Endothelial cell of umbilical vein (primary cell): ENCODE measurements around the gene TMX1. TPM values are rescaled to one million over a fixed set of nuclear protein-coding genes. Genes with fewer than 3 reads are reported as not detected.

ENCODE experiments used
- BruUV-seq: library from RNA; stranded (reverse); fragments of 400-500 nt; replicated peaks from 2 replicates; lab custom pipeline; 2021; lab: Mats Ljungman, UMichigan
- CTCF ChIA-PET: fragments of 300-600, 350-600 bp; sonication (Branson Sonifier 250); formaldehyde crosslinking; loops from one replicate; lab custom pipeline; 2021; ENCODE audit warnings: antibody characterized with exemption, inconsistent platforms; lab: Charles Lee
- POLR2A ChIA-PET: fragments of 300-600, 350-600 bp; sonication (Branson Sonifier 250); formaldehyde crosslinking; loops from one replicate; lab custom pipeline; 2021; ENCODE audit warnings: antibody characterized with exemption, inconsistent platforms; lab: Charles Lee
- DNase-seq: peaks from one replicate; pipeline ENCODE4 v3.0.0-alpha.2; 2011; ENCODE audit warnings: low read depth, low spot score
- FAIRE-seq: peaks from 2 replicates; lab custom pipeline; 2011; peaks lifted over from hg19 to GRCh38; lab: Jason Lieb, UNC
- H2AFZ ChIP-seq: 2 replicates; pipeline ENCODE4 v1.6.0; 2012; ENCODE audit warnings: low read depth, low read length, control low read depth, inconsistent platforms
- H3K27ac ChIP-seq: 2 replicates; pipeline ENCODE4 v1.5.1; 2011; ENCODE audit warnings: low read depth, mild to moderate bottlenecking, control low read depth, low read length, moderate library complexity; ENCODE audit not compliant: insufficient read depth
- H3K27me3 ChIP-seq, 2 experiments: 2 replicates each; pipeline versions ENCODE4 v1.6.0 to v1.6.1; 2011; ENCODE audit warnings: low read length in 2 of 2, mixed read lengths in 1 of 2; ENCODE audit not compliant: control insufficient read depth in 2 of 2, insufficient read depth in 2 of 2
- H3K36me3 ChIP-seq, 2 experiments: 2 replicates in 1 of 2; 3 replicates in 1 of 2; pipeline ENCODE4 v1.5.1; 2011; ENCODE audit warnings: low read length in 2 of 2, mild to moderate bottlenecking in 1 of 2, moderate library complexity in 1 of 2; ENCODE audit not compliant: control insufficient read depth in 2 of 2, insufficient read depth in 2 of 2; ENCODE audit errors: extremely low read depth in 1 of 2
- H3K4me1 ChIP-seq: 3 replicates; pipeline ENCODE4 v1.5.1; 2011; ENCODE audit warnings: mild to moderate bottlenecking, low read length; ENCODE audit not compliant: control insufficient read depth, insufficient read depth; ENCODE audit errors: extremely low read depth
- H3K4me2 ChIP-seq: 2 replicates; pipeline ENCODE4 v1.6.1; 2011; ENCODE audit warnings: low read length, control low read depth, mixed read lengths; ENCODE audit not compliant: insufficient read depth
- H3K4me3 ChIP-seq, 3 experiments: fragments of 200-600 bp in 1 of 3; sonication (generic), shearing (Covaris generic) in 1 of 3; replicated peaks in 1 of 3; 2 replicates each; pipeline ENCODE4 v1.5.1; 2011 to 2016; ENCODE audit warnings: control low read depth in 3 of 3, low read length in 3 of 3, mild to moderate bottlenecking in 2 of 3, inconsistent platforms in 1 of 3, low read depth in 1 of 3, moderate library complexity in 1 of 3; ENCODE audit not compliant: insufficient read depth in 1 of 3
- H3K79me2 ChIP-seq: 2 replicates; pipeline ENCODE4 v1.6.0; 2012; ENCODE audit warnings: low read length, inconsistent platforms; ENCODE audit not compliant: control insufficient read depth, insufficient read depth
- H3K9ac ChIP-seq: replicated peaks from 2 replicates; pipeline ENCODE3; 2011; ENCODE audit warnings: low read length, control low read depth; ENCODE audit not compliant: insufficient read depth; ENCODE audit errors: extremely low read depth
- H3K9me1 ChIP-seq: replicated peaks from 3 replicates; pipeline ENCODE4 v1.6.0; 2011; ENCODE audit warnings: mild to moderate bottlenecking, low read length; ENCODE audit not compliant: control insufficient read depth, insufficient read depth; ENCODE audit errors: extremely low read depth
- H3K9me3 ChIP-seq: replicated peaks from 2 replicates; pipeline ENCODE4 v1.5.1; 2012; ENCODE audit warnings: low read length, inconsistent platforms; ENCODE audit not compliant: control insufficient read depth, insufficient read depth
- H4K20me1 ChIP-seq: replicated peaks from 2 replicates; pipeline ENCODE3; 2011; ENCODE audit warnings: mild to moderate bottlenecking, low read length; ENCODE audit not compliant: control insufficient read depth, insufficient read depth; ENCODE audit errors: extremely low read depth
- EZH2 ChIP-seq: IDR thresholded peaks from 2 replicates; pipeline ENCODE4 v1.6.1; 2012; ENCODE audit warnings: borderline replicate concordance, low read depth, mild to moderate bottlenecking, moderate library complexity, low read length, inconsistent platforms; ENCODE audit not compliant: severe bottlenecking
- FOS ChIP-seq: IDR thresholded peaks from 2 replicates; pipeline ENCODE4 v1.6.1; 2011; ENCODE audit warnings: mild to moderate bottlenecking, low read length, moderate library complexity, borderline replicate concordance; ENCODE audit not compliant: insufficient read depth
- GATA2 ChIP-seq: IDR thresholded peaks from 2 replicates; pipeline ENCODE4 v1.7.0; 2011; ENCODE audit warnings: low read depth, mild to moderate bottlenecking, moderate library complexity, mixed read lengths, low read length; ENCODE audit not compliant: insufficient read length, insufficient read depth
- JUN ChIP-seq: IDR thresholded peaks from 2 replicates; pipeline ENCODE4 v1.6.1; 2011; ENCODE audit warnings: borderline replicate concordance, low read depth; ENCODE audit not compliant: insufficient read length, insufficient read depth
- MYC ChIP-seq: IDR thresholded peaks from one replicate; pipeline ENCODE4 v1.6.1; 2011; ENCODE audit warnings: mild to moderate bottlenecking, low read depth, low read length
- POLR2A ChIP-seq: IDR thresholded peaks from 2 replicates; pipeline ENCODE4 v1.6.1; 2012; ENCODE audit warnings: low read depth, mild to moderate bottlenecking, control low read depth, low read length
- POLR2AphosphoS5 ChIP-seq: IDR thresholded peaks from 2 replicates; pipeline ENCODE4 v1.6.1; 2012; ENCODE audit warnings: low read depth, mild to moderate bottlenecking, control low read depth, low read length, moderate library complexity; ENCODE audit not compliant: insufficient read depth
- dilution Hi-C: fragments of 300-500 bp; cut with MboI; formaldehyde crosslinking; loops from one replicate; pipeline ENCODE4 v1.15.0; 2019; ENCODE audit warnings: low sequenced_read_pairs; ENCODE audit not compliant: extremely low pct_ligation_motif_present
- intact Hi-C: fragments of 100-400 bp; cut with micrococcal nuclease; formaldehyde crosslinking; loops from one replicate; pipeline ENCODE4 v1.10.0; 2022
- polyA plus RNA-seq, 4 experiments: library from polyadenylated mRNA; depleted of rRNA in 3 of 4; stranded (reverse) in 3 of 4; unstranded in 1 of 4; fragments of >200 nt; gene quantifications; 2 replicates each; pipeline versions ENCODE4 v1.2.1 to v1.2.3, GENCODE V29; 2011 to 2012; ENCODE audit warnings: missing spikeins in 1 of 4
- total RNA-seq: library from RNA; stranded (reverse); gene quantifications from 2 replicates; pipeline ENCODE4 v1.2.3, GENCODE V29; 2021
- TF ChIP-seq, protein P1 (sequence below), 2 donors: IDR thresholded peaks; 1 replicate in 1 of 2; 2 replicates in 1 of 2; pipeline ENCODE4 v1.5.1; 2011; ENCODE audit warnings: low read length in 2 of 2, mild to moderate bottlenecking in 2 of 2, moderate library complexity in 2 of 2, control low read depth in 1 of 2, inconsistent platforms in 1 of 2, low read depth in 1 of 2; ENCODE audit not compliant: insufficient read depth in 1 of 2; ENCODE audit errors: extremely low read depth in 1 of 2
- TF ChIP-seq, protein P2 (sequence below): IDR thresholded peaks from 2 replicates; pipeline ENCODE4 v1.6.1; 2011; ENCODE audit not compliant: insufficient read depth, insufficient read length

The TMX1 gene
- total and polyA plus RNA-seq, 2 donors (not counting 3 experiments of a cell fraction or from before 2014, with no cell fraction given) = 11.4 to 41.9 TPM

DNA sequence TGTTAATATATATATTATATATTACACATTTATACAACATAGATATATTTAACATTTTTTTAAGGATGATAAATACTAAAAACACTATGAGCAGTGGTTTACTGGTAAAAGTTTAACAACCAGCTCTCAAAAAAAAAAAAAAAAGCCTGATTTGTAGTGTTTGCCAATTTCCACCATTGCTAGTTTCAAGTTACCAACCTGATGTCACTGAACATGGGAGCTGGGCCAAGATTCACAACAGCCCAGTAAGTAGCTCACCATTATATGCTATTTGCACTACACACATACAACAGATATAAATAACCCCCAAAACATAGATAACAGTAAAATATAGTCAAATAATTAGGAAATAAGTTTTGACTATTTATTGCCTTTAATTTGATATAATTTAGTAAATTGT, 28.9 kb upstream of the TMX1 start:
- Histone ChIP-seq H4K20me1 (no peaks in the 10 kb centered on the region), H3K4me3 (no peak overlapping the region), H3K4me2 (no peak overlapping the region), H3K36me3 (no peaks in the 10 kb centered on the region), H3K9ac (no peak overlapping the region), H3K79me2 (no peaks in the 10 kb centered on the region), H3K4me1 (no peaks in the 10 kb centered on the region), H2AFZ (no peak overlapping the region), H3K9me1 (no peaks in the 10 kb centered on the region), H3K27me3 (peaks cover 18 to 31% of the 10 kb centered on the region in 2 experiments), H3K9me3 (no peaks in the 10 kb centered on the region), H3K27ac (no peak overlapping the region)
- intact Hi-C loops = no loop called here
- POLR2A ChIA-PET = no interaction called here
- DNase-seq (no peak), FAIRE-seq (no peak)
- CTCF ChIA-PET = interaction anchor here (0.6 kb wide), 1 partner anchor 247 kb away, joined by 3 read pairs; no protein-coding TSS in a partner anchor
- no peak for TF ChIP-seq POLR2AphosphoS5
- TF ChIP-seq, protein P1, sequence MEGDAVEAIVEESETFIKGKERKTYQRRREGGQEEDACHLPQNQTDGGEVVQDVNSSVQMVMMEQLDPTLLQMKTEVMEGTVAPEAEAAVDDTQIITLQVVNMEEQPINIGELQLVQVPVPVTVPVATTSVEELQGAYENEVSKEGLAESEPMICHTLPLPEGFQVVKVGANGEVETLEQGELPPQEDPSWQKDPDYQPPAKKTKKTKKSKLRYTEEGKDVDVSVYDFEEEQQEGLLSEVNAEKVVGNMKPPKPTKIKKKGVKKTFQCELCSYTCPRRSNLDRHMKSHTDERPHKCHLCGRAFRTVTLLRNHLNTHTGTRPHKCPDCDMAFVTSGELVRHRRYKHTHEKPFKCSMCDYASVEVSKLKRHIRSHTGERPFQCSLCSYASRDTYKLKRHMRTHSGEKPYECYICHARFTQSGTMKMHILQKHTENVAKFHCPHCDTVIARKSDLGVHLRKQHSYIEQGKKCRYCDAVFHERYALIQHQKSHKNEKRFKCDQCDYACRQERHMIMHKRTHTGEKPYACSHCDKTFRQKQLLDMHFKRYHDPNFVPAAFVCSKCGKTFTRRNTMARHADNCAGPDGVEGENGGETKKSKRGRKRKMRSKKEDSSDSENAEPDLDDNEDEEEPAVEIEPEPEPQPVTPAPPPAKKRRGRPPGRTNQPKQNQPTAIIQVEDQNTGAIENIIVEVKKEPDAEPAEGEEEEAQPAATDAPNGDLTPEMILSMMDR (IDR thresholded peaks at IDR 0.05; ENCODE audit: extremely low read depth in 1 of 2, insufficient read depth in 1 of 2, low read depth in 1 of 2, low read length in 2 of 2) = no peak
- no peak for TF ChIP-seq POLR2A
- no peak for TF ChIP-seq GATA2
- dilution Hi-C loops = no loop called here
- no TSS peak for BruUV-seq

DNA sequence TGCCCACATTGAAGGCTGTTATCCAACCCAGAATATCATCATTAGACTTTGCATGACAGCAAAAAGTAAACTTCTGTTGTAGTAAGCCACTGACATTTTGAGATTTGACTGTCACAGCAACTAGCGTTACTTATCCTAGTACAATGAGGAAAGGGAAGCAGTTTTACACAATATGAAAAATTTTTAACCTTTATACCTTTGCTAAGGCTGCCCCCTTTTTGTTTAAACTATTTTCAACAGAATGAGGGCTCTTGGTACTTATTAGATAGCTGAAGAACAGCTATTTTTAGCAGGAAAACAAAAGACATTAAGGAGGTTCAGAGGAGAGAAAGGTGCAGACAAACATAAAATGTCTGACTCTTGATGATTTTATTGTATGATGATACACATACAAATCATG, 23.4 kb upstream of the TMX1 start:
- TF ChIP-seq, protein P1 (IDR thresholded peaks at IDR 0.05; ENCODE audit: extremely low read depth in 1 of 2, insufficient read depth in 1 of 2, low read depth in 1 of 2, low read length in 2 of 2) = no peak
- no peak for TF ChIP-seq MYC
- no peak for TF ChIP-seq JUN
- no peak for TF ChIP-seq POLR2AphosphoS5
- TF ChIP-seq, protein P2, sequence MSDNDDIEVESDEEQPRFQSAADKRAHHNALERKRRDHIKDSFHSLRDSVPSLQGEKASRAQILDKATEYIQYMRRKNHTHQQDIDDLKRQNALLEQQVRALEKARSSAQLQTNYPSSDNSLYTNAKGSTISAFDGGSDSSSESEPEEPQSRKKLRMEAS = no peak
- no peak for TF ChIP-seq FOS
- TF ChIP-seq EZH2 = no peak
- no peak for TF ChIP-seq POLR2A
- no peak for TF ChIP-seq GATA2
- H3K9me3 ChIP-seq = no peaks in the 10 kb centered on the region
- no peak overlapping the region for H3K4me3 ChIP-seq
- H3K4me2 ChIP-seq = no peak overlapping the region
- intact Hi-C loops (no loop called here), dilution Hi-C loops (no loop called here)
- no peak overlapping the region for H2AFZ ChIP-seq
- H4K20me1 ChIP-seq = no peaks in the 10 kb centered on the region
- no peaks in the 10 kb centered on the region for H3K79me2 ChIP-seq
- BruUV-seq = no TSS peak
- no peak overlapping the region for H3K9ac ChIP-seq
- H3K27ac ChIP-seq = no peak overlapping the region
- FAIRE-seq (no peak), DNase-seq (no peak)
- no peaks in the 10 kb centered on the region for H3K9me1 ChIP-seq
- H3K36me3 ChIP-seq = no peaks in the 10 kb centered on the region
- POLR2A ChIA-PET = no interaction called here
- CTCF ChIA-PET = interaction anchor here (1.0 to 2.2 kb wide), 3 partner anchors 12 to 263 kb away, joined by 3 to 8 read pairs (median 4); partner anchors contain the start of gene TMX1
- H3K4me1 ChIP-seq = no peaks in the 10 kb centered on the region
- peaks cover 7 to 10% of the 10 kb centered on the region in 2 experiments for H3K27me3 ChIP-seq
